T follicular helper cell (primary cell): ENCODE measurements around the gene TCEANC2.
"Not testable (repeated sequence)": the region's sequence is repeated elsewhere in the genome, so short reads cannot be mapped to it uniquely, and the experiment has no call there.

Source experiments
- DNase-seq: peaks from one replicate; pipeline ENCODE4 v3.0.0-alpha.2; 2020; ENCODE audit warnings: low read depth

Gene TCEANC2

DNA sequence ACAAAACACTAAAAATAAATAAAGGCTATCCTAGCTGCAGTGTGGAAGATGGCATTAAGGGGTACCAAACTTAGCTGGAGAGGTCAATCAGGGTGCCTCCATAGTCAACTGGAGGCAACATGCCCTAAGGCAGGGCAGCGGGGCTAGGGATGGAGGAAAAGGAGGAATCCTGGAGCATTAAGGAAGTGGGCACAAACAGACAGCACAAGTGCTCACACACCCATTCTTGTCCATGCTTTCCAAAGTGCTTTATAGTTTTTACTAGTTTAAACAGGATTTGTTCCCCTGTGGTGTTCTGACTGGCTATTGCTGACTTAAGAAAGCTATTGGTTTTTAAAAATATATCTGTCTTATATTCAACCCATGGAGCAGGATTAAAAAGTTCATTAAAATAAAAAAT, 33.3 kb downstream of the TCEANC2 start:
- no peak for DNase-seq

- no peak for DNase-seq
These were observed 35.0 kb downstream of the TCEANC2 start for GRCh38 chr1:54088385-54088784.

- no peak for DNase-seq
These were observed 38.3 kb downstream of the TCEANC2 start for GRCh38 chr1:54091666-54092065.

DNA sequence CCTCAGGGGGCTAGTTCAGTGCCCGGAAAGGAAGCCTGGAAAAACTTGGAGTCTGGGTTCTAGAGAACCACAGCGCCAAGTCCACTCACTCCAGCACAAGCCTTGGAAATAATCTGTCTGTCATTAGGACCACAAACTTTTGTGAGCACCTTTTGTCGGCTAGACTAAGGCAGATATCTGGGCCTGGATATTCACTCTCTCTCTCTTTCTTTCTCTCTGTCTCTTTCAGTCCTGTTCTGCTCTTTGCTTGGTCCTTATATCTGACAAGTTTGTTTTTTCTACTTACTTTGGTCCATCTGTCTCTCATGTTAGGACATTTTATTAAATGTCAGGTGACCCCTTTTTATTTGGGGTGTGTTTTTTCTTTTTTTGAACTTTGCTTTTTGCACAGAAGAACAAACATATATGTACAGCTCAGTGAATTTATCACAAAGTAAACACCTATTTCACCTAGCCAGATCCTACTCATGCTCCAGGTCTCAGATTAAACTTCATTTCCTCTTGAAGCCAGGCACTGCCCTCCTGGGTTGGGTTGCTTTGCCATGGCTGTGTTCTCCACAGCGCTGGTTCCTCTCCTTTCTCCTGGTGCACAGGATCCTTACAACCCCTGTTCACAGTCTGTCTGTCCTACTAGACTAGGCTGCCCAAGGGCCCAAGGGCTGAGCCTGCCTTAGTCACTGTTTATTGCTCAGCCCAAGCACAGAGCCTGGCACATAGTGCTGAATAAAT, 40.8 kb downstream of the TCEANC2 start:
- DNase-seq: no peak

- DNase-seq: not testable (repeated sequence)
These were observed 41.3 kb downstream of the TCEANC2 start for GRCh38 chr1:54094730-54095105.

DNA sequence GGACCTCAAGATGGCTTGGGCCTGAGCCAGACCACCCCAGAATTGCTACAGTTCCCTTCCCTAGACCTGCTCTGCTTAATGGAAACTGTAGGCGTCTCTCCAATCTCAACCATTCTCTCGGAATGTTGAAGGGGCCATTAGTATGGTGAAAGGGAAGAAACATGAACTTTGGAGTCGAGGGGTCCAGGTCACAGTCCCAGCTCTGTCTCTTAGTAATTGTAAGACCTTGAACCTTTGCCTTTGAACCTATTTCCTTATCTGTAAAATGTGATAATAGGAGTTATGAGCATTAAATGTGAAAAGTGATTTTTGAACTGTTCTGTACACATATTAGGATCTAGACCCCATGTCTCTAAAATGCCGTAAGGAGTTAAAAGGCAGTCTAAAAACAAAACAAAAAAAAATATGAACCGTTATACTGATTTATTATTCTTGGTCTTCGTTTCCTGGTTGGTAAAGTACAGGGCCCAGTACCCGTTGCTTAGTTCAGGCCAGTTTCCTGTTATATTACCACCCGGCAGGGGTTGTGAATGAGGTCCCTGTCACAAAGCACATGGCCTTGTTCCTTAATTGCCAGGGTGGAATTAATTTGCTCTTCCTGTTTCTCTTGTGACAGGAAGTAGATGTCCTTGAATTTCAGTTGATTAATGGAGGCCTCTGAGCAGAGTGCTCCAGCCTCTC, 42.3 kb downstream of the TCEANC2 start:
- no peak for DNase-seq

GRCh38 chr1:54096227-54096876, 42.9 kb downstream of the TCEANC2 start:
- DNase-seq: no peak

DNA sequence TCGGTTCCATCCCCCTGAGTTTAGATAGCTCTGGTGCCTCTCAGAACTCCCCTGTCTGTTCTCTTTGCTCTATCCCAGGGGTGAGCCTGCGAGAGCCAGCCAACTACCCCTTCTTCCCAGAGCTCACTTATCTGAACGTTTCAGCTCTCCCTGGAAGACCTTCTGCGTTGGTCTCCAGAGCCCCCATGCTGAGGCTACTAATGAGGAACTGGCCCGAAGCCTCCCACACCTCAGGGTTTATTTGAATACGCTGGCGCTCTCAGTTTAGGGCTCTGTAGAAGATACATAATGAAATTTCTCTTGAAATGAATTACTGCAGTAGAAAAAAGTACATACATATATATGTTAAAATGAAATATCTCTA, 43.5 kb downstream of the TCEANC2 start:
- no peak for DNase-seq

DNA sequence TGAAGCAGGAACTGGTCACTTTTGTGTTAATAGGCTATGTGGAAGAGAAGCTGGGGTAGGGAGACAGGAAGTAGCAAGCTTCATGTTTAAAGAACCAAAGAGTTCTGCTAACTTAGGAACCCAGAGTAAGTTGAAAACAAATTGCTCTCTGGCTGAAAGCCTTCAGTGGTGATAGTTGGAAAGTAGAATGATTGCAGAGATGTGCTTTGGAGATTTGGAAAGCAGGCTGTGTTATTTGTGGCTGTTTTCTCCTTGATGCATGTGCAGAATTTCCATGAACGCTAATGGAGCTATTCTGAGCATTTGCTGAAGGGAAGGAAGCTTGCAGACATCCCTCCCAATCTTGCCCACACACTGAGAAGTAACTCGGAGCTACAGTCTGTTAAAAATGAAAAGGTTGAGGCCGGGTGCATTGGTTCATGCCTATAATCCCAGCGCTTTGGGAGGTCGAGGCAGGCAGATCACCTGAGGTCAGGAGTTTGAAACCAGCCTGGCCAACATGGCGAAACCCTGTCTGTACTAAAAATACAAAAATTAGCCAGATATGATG, 45.7 kb downstream of the TCEANC2 start:
- DNase-seq: no peak

DNA sequence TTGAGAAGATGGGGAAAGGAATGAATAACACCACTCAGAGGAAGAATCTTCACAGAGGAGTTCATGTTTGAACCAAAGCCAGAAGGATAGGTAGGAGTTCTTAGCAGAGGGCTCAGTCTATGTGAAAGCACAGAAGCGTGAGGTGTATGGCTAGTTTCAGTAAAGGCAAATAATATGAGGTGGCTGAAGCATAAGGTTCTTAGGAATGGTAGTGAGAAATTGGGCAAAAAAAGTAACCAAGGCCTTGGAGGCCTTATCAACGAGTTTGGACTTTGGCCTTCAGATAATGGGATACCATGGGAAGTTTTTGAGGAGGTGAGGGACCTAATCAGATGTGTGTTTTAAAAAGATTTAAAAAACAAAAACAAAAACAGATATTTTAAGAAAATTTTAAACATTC, 47.1 kb downstream of the TCEANC2 start:
- DNase-seq: no peak

DNA sequence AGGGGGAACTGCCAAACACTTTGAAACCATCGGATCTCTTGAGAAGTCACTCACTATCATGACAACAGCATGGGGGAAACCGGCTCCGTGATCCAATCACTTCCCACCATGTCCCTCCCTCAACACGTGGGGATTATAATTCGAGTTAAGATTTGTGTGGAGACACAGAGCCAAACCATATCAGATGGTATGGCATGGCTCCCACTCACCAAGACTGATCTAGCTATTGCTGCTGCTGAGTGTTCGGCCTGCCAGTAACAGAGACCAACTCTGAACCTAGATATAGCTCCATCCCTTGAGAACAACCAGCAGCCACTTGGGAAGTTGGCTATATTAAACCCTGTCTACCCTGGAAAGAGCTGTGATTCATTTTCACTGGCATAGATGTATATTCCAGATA, 50.0 kb downstream of the TCEANC2 start:
- no peak for DNase-seq

DNA sequence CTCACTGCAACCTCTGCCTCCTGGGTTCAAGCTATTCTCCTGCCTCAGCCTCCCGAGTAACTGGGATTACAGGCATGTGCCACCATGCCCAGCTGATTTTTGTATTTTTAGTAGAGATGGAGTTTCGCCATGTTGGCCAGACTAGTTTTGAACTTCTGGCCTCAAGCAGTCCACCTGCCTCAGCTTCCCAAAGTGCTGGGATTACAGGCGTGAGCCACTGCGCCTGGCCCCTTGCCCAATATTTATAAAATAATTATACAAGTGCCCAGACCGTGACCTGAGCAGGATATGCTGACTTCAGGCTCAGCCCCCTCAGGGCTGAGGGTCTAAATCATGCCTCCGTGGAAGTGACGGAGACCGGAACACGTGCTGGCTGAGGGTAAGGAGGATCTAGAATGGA, 51.2 kb downstream of the TCEANC2 start:
- DNase-seq: not testable (repeated sequence)

DNA sequence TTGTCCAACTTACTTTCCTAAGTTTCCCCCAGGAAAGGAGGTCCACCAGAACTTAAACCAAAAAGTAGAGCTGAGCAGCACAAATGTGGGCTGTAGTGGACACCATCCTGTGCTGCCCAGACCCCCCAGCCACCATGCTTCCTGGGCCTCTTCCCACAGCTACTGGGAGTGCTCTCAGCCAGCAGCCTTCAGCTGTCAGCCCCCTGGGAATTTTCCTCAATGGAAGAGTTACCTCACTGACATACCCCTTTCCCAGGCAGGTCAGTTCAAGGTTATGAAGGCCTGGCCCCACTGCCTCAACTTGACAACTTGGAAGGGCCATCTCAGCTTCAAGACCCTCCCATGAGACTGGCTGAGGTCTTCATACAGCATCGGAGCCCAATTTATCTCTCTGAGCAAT, 51.7 kb downstream of the TCEANC2 start:
- no peak for DNase-seq

GRCh38 chr1:54105736-54106269, 52.4 kb downstream of the TCEANC2 start:
- DNase-seq: no peak

DNA sequence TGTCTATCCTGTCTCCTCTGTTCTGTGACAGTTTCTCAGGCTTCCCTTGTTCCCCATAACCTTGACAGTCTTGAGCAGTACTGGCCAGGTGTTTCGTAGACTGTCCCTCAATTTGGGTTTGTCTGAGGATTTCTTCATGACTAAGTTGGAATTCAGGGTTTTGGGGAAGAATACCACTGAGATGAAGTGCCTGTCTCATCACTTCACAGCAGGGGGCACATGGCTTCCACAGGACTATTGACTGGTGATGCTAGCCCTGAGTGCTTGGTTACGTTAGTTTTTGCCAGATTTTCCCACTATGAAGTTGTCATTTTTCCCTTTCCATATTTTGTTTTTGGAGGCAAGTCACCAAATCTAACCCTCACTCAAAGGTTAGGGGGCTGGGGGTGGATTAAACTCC, 53.7 kb downstream of the TCEANC2 start:
- DNase-seq: no peak

DNA sequence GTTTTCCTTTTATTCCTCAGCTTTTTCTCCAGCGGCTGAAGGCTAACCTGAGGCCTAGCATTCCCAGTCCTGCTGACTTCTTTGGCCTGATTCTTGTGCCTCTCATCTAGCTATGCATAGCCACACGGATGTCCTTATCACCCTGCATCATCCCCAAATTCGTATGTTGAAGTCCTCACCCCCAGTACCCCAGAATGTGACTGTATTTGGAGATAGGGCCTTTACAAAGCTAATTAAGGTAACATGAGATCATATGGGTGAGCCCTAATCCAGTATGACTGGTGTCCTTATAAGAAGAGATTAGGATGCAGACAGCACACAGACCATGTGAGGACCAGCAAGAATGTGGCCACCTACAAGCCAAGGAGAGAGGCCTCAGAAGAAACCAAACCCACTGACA, 54.7 kb downstream of the TCEANC2 start:
- no peak for DNase-seq

- no peak for DNase-seq
These were observed 56.0 kb downstream of the TCEANC2 start for GRCh38 chr1:54109129-54110090.

- no peak for DNase-seq
These were observed 57.6 kb downstream of the TCEANC2 start for GRCh38 chr1:54110996-54111395.

DNA sequence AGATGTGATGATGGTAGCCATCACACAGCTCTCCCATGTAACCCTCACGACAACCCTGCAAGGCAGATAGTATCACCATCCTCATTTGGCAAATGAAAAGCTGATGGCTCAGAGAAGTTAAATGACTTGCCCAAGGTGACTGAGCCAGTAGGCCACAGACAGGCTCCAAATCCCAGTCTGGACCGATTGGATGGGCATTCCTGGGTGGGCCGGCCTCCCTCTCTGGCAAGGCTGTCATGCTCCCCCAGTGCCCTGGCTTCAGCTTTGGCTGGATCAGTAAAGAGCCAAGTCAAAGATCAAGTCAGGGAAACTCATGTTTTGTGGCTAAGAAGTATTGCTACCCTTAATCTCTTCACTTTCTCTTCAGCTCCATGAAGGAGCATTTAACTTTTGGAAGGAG, 58.2 kb downstream of the TCEANC2 start:
- no peak for DNase-seq

DNA sequence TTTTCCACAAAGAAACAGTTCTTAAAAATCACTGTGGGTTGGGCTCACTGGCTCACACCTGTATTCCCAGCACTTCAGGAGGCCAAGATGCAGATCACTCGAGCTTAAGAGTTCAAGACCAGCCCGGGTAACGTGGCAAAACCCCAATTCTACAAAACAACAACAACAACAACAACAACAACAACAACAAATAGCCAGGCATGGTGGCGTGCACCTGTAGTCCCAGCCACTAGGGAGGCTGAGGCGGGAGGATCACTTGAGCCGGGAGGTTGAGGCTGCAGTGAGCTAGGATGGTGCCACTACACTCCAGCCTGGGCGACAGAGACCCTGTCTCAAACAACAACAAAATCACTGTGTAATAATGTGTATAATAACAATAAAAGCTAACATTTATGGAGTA, 58.6 kb downstream of the TCEANC2 start:
- DNase-seq: no peak

- no peak for DNase-seq
These were observed 59.4 kb downstream of the TCEANC2 start for GRCh38 chr1:54112705-54113368.
